Stomach (tissue), 9 donors: ENCODE measurements around the gene RAB23. TPM values are rescaled to one million over a fixed set of nuclear protein-coding genes. Genes with fewer than 3 reads are reported as not detected.
"Not testable (repeated sequence)": the region's sequence is repeated elsewhere in the genome, so short reads cannot be mapped to it uniquely, and the experiment has no call there.

Experiments used
- DNase-seq, 2 donors: peaks; one replicate each; pipeline versions ENCODE4 v3.0.0 to v3.0.0-alpha.2; 2013 to 2019
- H3K27ac ChIP-seq, 5 donors: fragments of 200-600 bp in 4 of 5; sonication (generic) in 4 of 5; one replicate each; pipeline ENCODE4 v1.5.1; 2013 to 2019; ENCODE audit warnings: mild to moderate bottlenecking in 1 of 5, moderate library complexity in 1 of 5
- H3K27me3 ChIP-seq, 3 donors: fragments of 200-600 bp; sonication (generic); one replicate each; pipeline ENCODE4 v1.5.1; 2017 to 2019; ENCODE audit warnings: mixed run types in 1 of 3
- H3K36me3 ChIP-seq, 4 donors: fragments of 200-600 bp; sonication (generic); 1 replicate in 3 of 4; 2 replicates in 1 of 4; pipeline ENCODE4 v1.5.1; 2016 to 2019
- H3K4me1 ChIP-seq, 4 donors: fragments of 200-600 bp; sonication (generic); one replicate each; pipeline ENCODE4 v1.5.1; 2016 to 2019
- H3K4me3 ChIP-seq, 4 donors: fragments of 200-600 bp; sonication (generic) in 3 of 4; one replicate each; pipeline ENCODE4 v1.5.1; 2016 to 2019; ENCODE audit warnings: mild to moderate bottlenecking in 1 of 4
- H3K9me3 ChIP-seq, 4 donors: fragments of 200-600 bp; sonication (generic); one replicate each; pipeline ENCODE4 v1.5.1; 2016 to 2019
- CTCF ChIP-seq, 7 experiments: fragments of 450-650 bp in 4 of 7; fragments of 200-600 bp in 3 of 7; sonication (generic) in 3 of 7; IDR thresholded peaks; one replicate each; pipeline ENCODE4 v1.5.1; 2016 to 2019; ENCODE audit warnings: antibody characterized with exemption in 7 of 7, control low read depth in 2 of 7, mild to moderate bottlenecking in 1 of 7
- EP300 ChIP-seq: sonication (generic); formaldehyde crosslinking; IDR thresholded peaks from one replicate; pipeline ENCODE4 v1.6.1; 2017; ENCODE audit warnings: antibody characterized with exemption
- POLR2A ChIP-seq, 4 donors: fragments of 450-650 bp; IDR thresholded peaks; one replicate each; pipeline ENCODE4 v1.6.1; 2016; ENCODE audit warnings: antibody characterized with exemption in 4 of 4, control low read depth in 2 of 4, mild to moderate bottlenecking in 1 of 4, moderate library complexity in 1 of 4
- POLR2AphosphoS5 ChIP-seq, 3 donors: sonication (generic); formaldehyde crosslinking; IDR thresholded peaks; one replicate each; pipeline ENCODE4 v1.6.1; 2016; ENCODE audit warnings: antibody characterized with exemption in 3 of 3
- WGBS, 5 donors: extraction: QIAGEN DNeasy Blood & Tissue Kit in 3 of 5; methylation state at CpG; one replicate each; pipeline versions ENCODE4 v1.1.5 to v1.1.7; 2013 to 2018; 5-methylcytosine and 5-hydroxymethylcytosine counted together
- intact Hi-C: fragments of 100-400 bp; cut with DNase I; formaldehyde crosslinking; loops from one replicate; pipeline ENCODE4 v1.15.1; 2023; ENCODE audit warnings: low total_unique reads
- polyA plus RNA-seq, 3 donors: library from polyadenylated mRNA; stranded (reverse); fragments of 200-250 nt; gene quantifications; one replicate each; pipeline ENCODE4 v1.2.3, GENCODE V29; 2013
- total RNA-seq, 5 donors: library from RNA; depleted of rRNA; stranded (reverse); fragments of >200 nt; gene quantifications; one replicate each; pipeline versions ENCODE4 v1.1.0 to v1.2.3, GENCODE V29; 2014 to 2016
- donor health status: healthy with polysubstance abuse.
- donor health status: Bipolar disorder and iron deficiency.
- donor health status: healthy.

The RAB23 gene
- total and polyA plus RNA-seq, 8 donors = 5.5 to 51.3 (median 13.0) TPM

- DNase-seq = no peak
- no peak overlapping the region for H3K4me3 ChIP-seq
- H3K9me3 ChIP-seq = no peaks in the 10 kb centered on the region
- intact Hi-C loops = no loop called here
- H3K36me3 ChIP-seq = no peaks in the 10 kb centered on the region
- H3K4me1 ChIP-seq = peaks cover 0 to 13% (median 6%) of the 10 kb centered on the region in 4 donors
- H3K27ac ChIP-seq = no peak overlapping the region
- H3K27me3 ChIP-seq = no peaks in the 10 kb centered on the region
- WGBS, 5 donors = 89 to 93% (median 90%) methylated on average over 4 of the region's 4 CpGs
- TF ChIP-seq POLR2AphosphoS5 (IDR thresholded peaks at IDR 0.05) (no peak), EP300 (no peak)
Measured at GRCh38 chr6:57250348-57250747, 28.2 kb upstream of the RAB23 start.

- Histone ChIP-seq H3K9me3 (no peaks in the 10 kb centered on the region), H3K4me3 (no peak overlapping the region), H3K36me3 (no peaks in the 10 kb centered on the region), H3K27ac (no peak overlapping the region), H3K4me1 (peaks cover 0 to 7% (median 3%) of the 10 kb centered on the region in 4 donors), H3K27me3 (no peaks in the 10 kb centered on the region)
- no peak for DNase-seq
- intact Hi-C loops = no loop called here
- 81 to 86% (median 84%) methylated on average over 2 of the region's 2 CpGs for WGBS, 5 donors
- TF ChIP-seq POLR2A (IDR thresholded peaks at IDR 0.05) = no peak
- no peak for TF ChIP-seq CTCF (IDR thresholded peaks at IDR 0.05)
- no peak for TF ChIP-seq POLR2AphosphoS5 (IDR thresholded peaks at IDR 0.05)
- no peak for TF ChIP-seq EP300
Measured at GRCh38 chr6:57248311-57248895, 26.3 kb upstream of the RAB23 start.

GRCh38 chr6:57247603-57248002 lies 25.5 kb upstream of the RAB23 start:
- intact Hi-C loops = no loop called here
- no peak for DNase-seq
- H3K4me1 ChIP-seq = peaks cover 0 to 6% (median 2%) of the 10 kb centered on the region in 4 donors
- H3K36me3 ChIP-seq = no peaks in the 10 kb centered on the region
- H3K4me3 ChIP-seq = no peak overlapping the region
- no peak overlapping the region for H3K27ac ChIP-seq
- no peaks in the 10 kb centered on the region for H3K27me3 ChIP-seq
- TF ChIP-seq EP300 (no peak), POLR2AphosphoS5 (IDR thresholded peaks at IDR 0.05) (no peak), POLR2A (IDR thresholded peaks at IDR 0.05) (no peak)
- H3K9me3 ChIP-seq = no peaks in the 10 kb centered on the region

GRCh38 chr6:57246307-57246706 lies 24.2 kb upstream of the RAB23 start:
- no peak overlapping the region for H3K4me3 ChIP-seq
- H3K4me1 ChIP-seq = peaks cover 0 to 7% (median 2%) of the 10 kb centered on the region in 4 donors
- 75 to 86% (median 81%) methylated on average over 6 of the region's 6 CpGs for WGBS, 5 donors
- TF ChIP-seq POLR2A (IDR thresholded peaks at IDR 0.05) (no peak), CTCF (IDR thresholded peaks at IDR 0.05) (no peak), POLR2AphosphoS5 (IDR thresholded peaks at IDR 0.05) (no peak), EP300 (no peak)
- DNase-seq = no peak
- no peaks in the 10 kb centered on the region for H3K27me3 ChIP-seq
- no peaks in the 10 kb centered on the region for H3K36me3 ChIP-seq
- intact Hi-C loops = no loop called here
- H3K27ac ChIP-seq = no peak overlapping the region
- H3K9me3 ChIP-seq = no peaks in the 10 kb centered on the region

GRCh38 chr6:57243954-57244353 lies 21.8 kb upstream of the RAB23 start:
- Histone ChIP-seq H3K27me3 (no peaks in the 10 kb centered on the region), H3K9me3 (no peaks in the 10 kb centered on the region), H3K4me3 (no peak overlapping the region), H3K27ac (no peak overlapping the region), H3K36me3 (no peaks in the 10 kb centered on the region), H3K4me1 (peaks cover 0 to 7% (median 2%) of the 10 kb centered on the region in 4 donors)
- intact Hi-C loops = no loop called here
- 88 to 96% (median 90%) methylated on average over 7 of the region's 7 CpGs for WGBS, 5 donors
- TF ChIP-seq POLR2A (IDR thresholded peaks at IDR 0.05) (no peak), CTCF (IDR thresholded peaks at IDR 0.05) (no peak), POLR2AphosphoS5 (IDR thresholded peaks at IDR 0.05) (no peak), EP300 (no peak)
- no peak for DNase-seq

- 96 to 97% (median 97%) methylated on average over 13 of the region's 13 CpGs for WGBS, 5 donors
- intact Hi-C loops, H3K4me3 ChIP-seq, H3K4me1 ChIP-seq, DNase-seq, H3K27me3 ChIP-seq, H3K36me3 ChIP-seq, H3K9me3 ChIP-seq: not testable (repeated sequence)
- H3K27ac ChIP-seq = peak overlapping the region in 1 of 5 donors; percentile 70
Measured at GRCh38 chr6:57243526-57243925, 21.4 kb upstream of the RAB23 start.
